GM18907 (cell line): ENCODE data around the gene ADAMTS3.
"Not testable (repeated sequence)": the region's sequence is repeated elsewhere in the genome, so short reads cannot be mapped to it uniquely, and the experiment has no call there.

Experiments used
- ATAC-seq: cut with Tn5 transposase; IDR thresholded peaks from one replicate; pipeline ENCODE4 v1.9.1; 2021; ENCODE audit warnings: mild to moderate bottlenecking, moderate library complexity; ENCODE audit not compliant: unreplicated experiment

Gene ADAMTS3

GRCh38 chr4:72484981-72485380 is 84.0 kb downstream of the ADAMTS3 start:
- ATAC-seq, result no peak

GRCh38 chr4:72473434-72473900 is 95.6 kb downstream of the ADAMTS3 start:
- ATAC-seq, result no peak

DNA sequence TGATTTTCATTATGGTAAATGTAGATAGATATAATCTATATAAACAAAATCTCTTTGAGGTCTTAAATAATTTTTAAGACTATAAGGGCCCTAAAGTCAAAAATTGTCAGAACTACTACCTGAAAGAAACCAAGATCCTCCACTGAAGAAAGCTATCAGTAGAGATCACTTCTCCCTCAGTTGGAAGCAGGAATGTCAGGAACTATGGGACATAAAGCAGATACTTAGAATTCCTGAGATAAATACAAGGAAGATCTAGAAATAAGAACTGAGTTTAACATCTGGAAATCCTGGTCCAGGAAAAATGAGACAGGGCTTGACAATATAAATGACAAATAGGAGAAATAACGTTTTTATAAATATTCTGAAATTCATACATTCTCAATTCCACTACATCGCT is 97.2 kb downstream of the ADAMTS3 start:
- ATAC-seq, result no peak

GRCh38 chr4:72468904-72469502 is 100.0 kb downstream of the ADAMTS3 start:
- ATAC-seq, result no peak

DNA sequence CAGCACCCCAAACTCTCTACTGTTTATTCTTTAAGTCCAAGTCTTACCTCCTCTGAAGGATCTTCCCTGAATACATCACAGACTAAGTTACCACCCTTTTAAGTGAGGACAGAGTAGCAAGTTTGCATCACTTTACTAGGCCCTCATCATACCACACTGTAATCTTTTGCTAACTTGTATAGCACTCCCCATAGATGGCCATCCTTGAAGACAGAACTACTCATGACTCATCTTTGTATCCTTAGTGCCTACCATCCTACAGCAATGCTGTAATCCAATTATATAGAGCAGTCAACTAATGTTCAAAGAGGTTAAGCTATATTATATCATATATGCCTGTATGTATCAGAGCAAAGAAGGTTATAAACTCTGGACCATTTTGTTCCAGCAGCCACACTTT is 101.4 kb downstream of the ADAMTS3 start:
- ATAC-seq, result no peak

DNA sequence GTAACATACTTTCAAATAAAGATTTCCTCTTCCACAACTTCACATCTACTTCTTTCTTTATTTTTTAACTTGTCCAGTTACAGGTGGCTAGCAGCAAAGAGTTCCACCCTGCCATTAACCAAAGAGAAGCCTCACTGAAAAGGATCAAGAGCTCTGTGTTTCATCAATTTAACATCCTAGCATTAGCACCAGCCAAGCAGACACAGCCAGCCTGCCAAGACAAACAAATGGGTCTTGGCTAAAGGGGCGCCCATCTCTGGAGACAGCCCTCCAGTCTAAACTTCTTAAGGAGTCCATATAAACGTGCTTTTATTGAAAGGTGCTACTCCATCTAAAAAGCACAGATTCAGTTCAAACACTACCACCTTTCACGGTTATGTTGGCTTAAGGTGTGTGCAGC is 105.3 kb downstream of the ADAMTS3 start:
- no peak for ATAC-seq

- ATAC-seq, result no peak
These were observed 111.9 kb downstream of the ADAMTS3 start for GRCh38 chr4:72457158-72457557.

GRCh38 chr4:72451349-72451748 is 117.7 kb downstream of the ADAMTS3 start:
- no peak for ATAC-seq

DNA sequence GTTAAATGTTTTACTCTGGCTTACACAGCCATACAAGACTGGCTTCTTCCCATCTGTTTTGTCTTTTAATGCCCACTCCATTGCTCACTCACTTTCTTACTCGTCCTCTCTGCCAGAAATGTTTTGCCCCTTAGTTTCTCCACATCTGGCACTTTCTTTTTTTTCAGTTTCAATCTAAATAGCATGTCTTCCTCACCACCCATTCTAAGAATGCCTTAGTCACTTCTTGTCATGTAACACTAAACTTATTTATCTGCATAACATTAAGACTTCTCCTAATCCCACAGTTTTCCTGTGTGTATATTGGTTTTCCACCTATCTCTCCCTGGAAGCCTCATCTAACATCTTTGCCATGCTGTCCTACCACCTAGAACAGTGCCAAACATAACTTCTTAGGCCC is 119.3 kb downstream of the ADAMTS3 start:
- no peak for ATAC-seq

DNA sequence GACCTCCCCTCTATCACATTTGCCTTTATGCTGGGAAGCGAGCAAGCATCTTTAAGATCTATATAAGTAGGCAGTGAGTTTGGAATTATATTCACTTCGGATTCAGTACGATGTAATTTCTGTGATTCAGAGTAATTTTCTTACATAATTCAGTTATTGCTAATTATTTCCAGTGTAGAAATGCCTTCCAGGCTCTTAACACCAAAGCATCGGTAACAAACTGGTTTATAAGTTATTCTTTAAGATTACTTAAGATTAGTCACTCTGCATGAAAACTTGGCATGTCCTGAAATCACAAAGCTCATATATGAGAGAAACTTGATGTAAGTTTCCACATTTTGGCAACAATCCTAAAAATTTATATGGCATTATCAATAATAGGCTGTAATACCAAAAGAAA is 120.8 kb downstream of the ADAMTS3 start:
- no peak for ATAC-seq

DNA sequence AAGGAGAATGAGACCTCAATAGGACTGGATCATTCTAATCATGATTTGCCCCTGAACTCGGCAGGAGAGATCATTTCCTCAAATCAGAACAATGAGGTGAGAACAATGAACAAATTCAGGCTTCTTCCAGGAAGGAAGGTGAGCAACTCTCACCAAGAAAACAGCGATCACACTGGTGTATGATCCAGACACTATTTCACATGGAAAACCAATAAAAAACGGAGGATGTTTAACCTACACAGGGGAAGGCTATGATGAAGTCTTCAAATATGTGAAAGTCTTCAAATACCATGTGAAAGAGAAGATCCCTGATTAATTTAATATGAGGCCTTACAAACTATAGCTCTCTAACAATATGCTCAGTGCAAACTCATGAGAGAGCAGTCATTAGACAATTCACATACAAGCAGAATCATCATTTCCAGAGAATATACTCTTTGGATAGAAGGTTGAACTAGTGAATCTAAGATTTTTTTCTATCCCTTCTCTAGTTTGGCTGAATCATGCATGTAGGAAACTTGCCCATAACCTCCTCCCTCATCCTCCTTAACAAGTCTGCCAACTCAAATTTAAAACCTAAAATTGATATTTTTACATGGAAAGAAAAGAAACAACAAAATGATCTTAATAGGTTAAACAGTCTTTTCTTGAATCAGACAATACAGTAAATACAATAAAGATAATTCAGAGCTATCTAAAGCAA is 122.5 kb downstream of the ADAMTS3 start:
- ATAC-seq, result no peak

DNA sequence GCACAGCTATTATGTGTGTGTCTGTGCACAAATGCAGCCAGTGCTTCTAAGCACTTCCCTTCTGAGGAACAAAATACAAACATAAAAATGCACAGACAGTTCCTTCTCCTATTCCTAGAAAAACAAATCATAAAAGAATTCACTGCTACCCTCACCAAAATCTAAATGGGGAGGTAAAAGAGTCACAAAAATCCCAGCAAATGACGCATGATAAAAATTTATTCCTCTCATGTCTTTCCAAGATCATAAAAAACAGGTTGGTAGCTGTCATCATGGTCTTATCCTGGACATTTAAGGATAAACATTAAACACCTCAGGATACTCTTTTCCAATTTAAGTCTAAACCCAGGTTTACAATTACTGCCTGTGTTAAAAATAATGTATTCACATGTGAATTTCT is 124.9 kb downstream of the ADAMTS3 start:
- ATAC-seq, result no peak

GRCh38 chr4:72442715-72443114 is 126.3 kb downstream of the ADAMTS3 start:
- no peak for ATAC-seq

GRCh38 chr4:72442147-72442546 is 126.9 kb downstream of the ADAMTS3 start:
- no peak for ATAC-seq

GRCh38 chr4:72440386-72440785 is 128.6 kb downstream of the ADAMTS3 start:
- ATAC-seq, result no peak

- no peak for ATAC-seq
These were observed 136.0 kb downstream of the ADAMTS3 start for GRCh38 chr4:72432975-72433374.

DNA sequence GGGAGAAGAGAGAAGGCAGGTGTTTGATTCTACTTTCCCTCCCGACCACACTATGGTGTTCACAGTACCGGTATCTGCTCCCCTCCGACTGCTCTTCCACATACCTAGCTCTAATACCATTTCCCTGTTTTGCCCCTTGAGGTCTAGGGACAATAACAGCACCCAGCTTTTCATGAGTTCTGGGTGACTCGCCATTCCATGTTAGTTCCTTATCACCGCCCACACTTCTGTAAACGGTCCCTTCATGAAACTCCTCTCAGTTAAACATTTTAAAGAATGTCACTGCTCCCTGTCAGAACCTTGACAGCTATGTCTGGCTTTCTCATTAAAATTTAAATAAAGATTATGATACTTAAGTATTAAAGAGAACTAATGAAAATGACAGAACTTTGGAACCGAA is 136.7 kb downstream of the ADAMTS3 start:
- no peak for ATAC-seq

- ATAC-seq, result no peak
These were observed 138.0 kb downstream of the ADAMTS3 start for GRCh38 chr4:72430988-72431387.

DNA sequence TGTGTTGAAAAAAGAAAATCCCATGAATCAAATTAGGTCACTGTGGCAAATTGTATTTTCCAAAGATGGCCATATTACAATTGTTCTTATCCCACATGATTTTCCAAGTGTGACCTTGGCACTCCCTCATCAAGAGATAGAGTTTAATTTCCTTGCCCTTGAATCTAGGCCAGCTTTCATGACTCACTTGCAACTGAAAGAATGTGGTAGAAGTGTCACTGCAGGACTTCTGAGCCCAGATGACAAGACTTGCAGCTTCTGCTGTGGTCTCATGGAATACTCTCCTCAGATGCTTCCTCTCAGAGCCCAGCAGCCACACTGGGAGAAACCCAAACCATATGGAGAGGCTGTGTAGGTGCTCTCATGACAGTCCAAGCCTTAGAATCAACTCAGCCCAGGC is 139.0 kb downstream of the ADAMTS3 start:
- ATAC-seq, result no peak

DNA sequence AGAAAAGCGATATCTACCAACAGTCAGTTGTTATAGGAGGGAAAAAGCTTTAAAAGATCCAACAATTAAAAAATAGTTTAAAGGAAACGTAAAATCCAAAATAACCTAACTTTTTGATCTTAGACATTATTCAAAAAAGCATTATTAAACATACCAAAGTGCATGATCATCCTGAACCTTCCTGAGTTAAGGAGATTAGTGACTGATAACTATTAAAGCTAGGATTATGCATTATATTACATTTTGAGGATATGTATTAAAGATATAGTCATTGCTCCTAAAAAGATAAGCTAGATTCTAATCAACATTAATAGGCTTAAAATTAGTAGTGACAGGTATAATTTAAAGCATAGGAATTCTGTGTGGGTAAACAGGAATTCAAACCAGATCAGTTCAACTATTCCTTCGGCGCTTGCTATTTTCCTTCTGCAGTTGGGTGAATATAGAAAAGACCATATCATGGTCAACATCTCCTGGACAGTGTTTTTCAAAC is 139.6 kb downstream of the ADAMTS3 start:
- ATAC-seq, result no peak

- no peak for ATAC-seq
These were observed 142.0 kb downstream of the ADAMTS3 start for GRCh38 chr4:72427057-72427456.

DNA sequence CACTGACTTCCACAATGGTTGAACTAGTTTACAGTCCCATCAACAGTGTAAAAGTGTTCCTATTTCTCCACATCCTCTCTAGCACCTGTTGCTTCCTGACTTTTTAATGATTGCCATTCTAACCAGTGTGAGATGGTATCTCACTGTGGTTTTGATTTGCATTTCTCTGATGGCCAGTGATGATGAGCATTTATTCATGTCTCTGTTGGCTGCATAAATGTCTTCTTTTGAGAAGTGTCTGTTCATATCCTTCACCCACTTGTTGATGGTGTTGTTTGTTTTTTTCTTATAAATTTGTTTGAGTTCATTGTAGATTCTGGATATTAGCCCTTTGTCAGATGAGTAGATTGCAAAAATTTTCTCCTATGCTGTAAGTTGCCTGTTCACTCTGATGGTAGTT is 143.1 kb downstream of the ADAMTS3 start:
- ATAC-seq, result not testable (repeated sequence)

DNA sequence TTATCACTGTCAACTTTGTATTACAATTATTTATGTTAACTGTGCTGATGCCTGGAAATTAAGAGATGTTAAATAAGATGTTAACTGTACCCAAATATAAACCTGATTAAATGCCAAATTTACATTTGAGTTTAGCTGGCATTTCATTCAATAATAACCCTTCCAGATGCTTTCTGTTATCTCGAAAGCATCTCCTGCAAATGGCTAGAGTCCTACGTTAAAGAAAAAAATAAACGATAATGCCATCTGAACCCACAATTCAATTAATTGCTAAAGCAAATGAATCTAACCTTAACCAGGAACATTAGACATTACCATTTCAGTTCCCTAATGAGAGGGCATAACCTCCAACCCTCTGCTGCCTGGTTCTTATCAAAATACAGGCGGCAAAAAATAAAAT is 145.0 kb downstream of the ADAMTS3 start:
- no peak for ATAC-seq
